Adrenal gland (tissue), 12 donors: Measurements from ENCODE around the gene GYPB. TPM values are rescaled to one million over a fixed set of nuclear protein-coding genes. Genes with fewer than 3 reads are reported as not detected.

ENCODE experiments used
- polyA plus RNA-seq, 3 donors: library from polyadenylated mRNA; stranded (reverse); fragments of 200-250 nt in 2 of 3; fragments of 350-450 nt in 1 of 3; fragmentation: Illumina TruSeq in 1 of 3; extraction: RNeasy Lipid Tissue Mini Kit (QIAGEN cat#74804) in 1 of 3; gene quantifications; one replicate each; pipeline ENCODE4 v1.2.3, GENCODE V29; 2013 to 2014
- total RNA-seq, 9 donors: library from RNA; depleted of rRNA in 4 of 9; stranded (reverse); fragments of >200 nt in 4 of 9; fragments of 120-200 nt in 1 of 9; fragmentation: NEBNext Ultra II Directional in 1 of 9; extraction: Animal tissue kit (Norgen Biotek cat#: 25700) in 1 of 9; gene quantifications; one replicate each; pipeline versions ENCODE4 v1.1.0 to v1.2.4, GENCODE V29; 2013 to 2023
- donor health status: healthy with polysubstance abuse.
- donor health status: Bipolar disorder and iron deficiency.
- donor health status: DM: yes; HTN: yes; CAD: no.
- donor health status: DM: no; HTN: no; CAD: no.
- donor health status: DM: no; HTN: no; CAD: no.
- donor health status: DM: yes; HTN: yes; CAD: no.

The GYPB gene
- total and polyA plus RNA-seq, 12 donors, result 5.4 TPM; not detected in 11

Other genes starting within 250 kb of the GYPB start
- 1 to 10 TPM in 2 of 9 donors, under 1 TPM in 5, not detected in 2; 0.15 to 1.6 (median 0.28) TPM for gene GYPE, start 113.8 kb downstream of the GYPB start, total RNA-seq
- under 1 TPM in 2 of 3 donors, not detected in 1; 0.16 to 0.24 TPM for gene GYPE, start 113.8 kb downstream of the GYPB start, polyA plus RNA-seq
- 1 to 10 TPM in 2 of 9 donors, not detected in 7; 1.3 to 6.2 TPM for gene GYPA, start 121.3 kb upstream of the GYPB start, total RNA-seq
- gene GYPA, start 121.3 kb upstream of the GYPB start, polyA plus RNA-seq, result not detected